HG03103 (cell line): ENCODE data around the gene MANEAL.
"Not testable (repeated sequence)": the region's sequence is repeated elsewhere in the genome, so short reads cannot be mapped to it uniquely, and the experiment has no call there.

Experiments
- ATAC-seq: cut with Tn5 transposase; IDR thresholded peaks from one replicate; pipeline ENCODE4 v1.9.1; 2021; ENCODE audit warnings: low read depth; ENCODE audit not compliant: unreplicated experiment

The MANEAL gene

DNA sequence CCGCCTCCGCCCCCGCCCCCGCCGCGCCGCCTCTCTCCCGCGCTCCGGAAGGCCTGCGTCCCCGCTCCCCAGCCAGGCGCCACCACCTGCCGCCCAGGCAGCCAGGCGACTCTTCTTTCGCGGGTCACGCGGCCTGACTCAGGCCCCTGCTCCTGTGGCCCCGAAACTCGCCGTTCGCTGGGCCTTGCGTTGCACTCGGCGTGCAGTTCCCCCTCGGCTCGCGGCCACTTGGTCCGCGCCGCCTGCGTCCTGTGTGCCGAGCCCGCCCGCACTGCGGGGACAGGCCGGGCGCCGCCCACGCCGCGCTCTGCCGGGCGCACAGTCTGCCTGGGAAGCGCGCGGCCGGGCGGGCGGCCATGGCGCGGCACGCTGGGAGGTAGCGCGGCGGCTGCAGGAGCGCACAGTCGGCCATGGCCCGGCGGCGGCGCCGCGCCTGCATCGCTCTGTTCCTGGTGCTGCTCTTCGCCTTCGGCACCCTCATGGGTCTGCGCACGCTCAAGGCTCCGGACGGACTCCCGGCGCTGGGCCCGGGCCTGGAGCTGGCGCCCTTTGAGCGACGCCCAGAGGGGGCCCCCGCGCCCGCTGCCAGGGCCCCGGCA, at the start of gene MANEAL:
TSS of gene MANEAL (plus strand) at position 75 of the 599 bp plus-strand sequence. CDS start at position 411, 336 bp downstream.
- peak; percentile 66 for ATAC-seq

DNA sequence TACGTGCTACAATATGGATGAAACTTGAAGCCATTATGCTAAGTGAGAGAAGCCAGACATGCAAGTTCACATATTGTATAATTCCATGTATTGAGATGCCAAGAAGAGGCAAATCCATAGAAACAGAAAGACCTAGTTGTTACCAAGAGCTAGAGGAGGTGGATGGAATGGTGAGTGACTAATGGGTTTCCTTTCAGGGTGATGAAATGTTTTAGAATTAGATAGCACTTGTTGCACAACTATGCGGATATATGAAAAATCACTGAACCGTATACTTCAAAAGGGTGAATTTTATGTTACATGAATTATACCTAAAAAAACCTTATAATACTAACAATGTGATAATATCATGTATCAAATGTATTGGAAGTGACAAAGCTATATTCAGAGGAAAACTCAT, 46.8 kb upstream of the MANEAL start:
- ATAC-seq: no peak

DNA sequence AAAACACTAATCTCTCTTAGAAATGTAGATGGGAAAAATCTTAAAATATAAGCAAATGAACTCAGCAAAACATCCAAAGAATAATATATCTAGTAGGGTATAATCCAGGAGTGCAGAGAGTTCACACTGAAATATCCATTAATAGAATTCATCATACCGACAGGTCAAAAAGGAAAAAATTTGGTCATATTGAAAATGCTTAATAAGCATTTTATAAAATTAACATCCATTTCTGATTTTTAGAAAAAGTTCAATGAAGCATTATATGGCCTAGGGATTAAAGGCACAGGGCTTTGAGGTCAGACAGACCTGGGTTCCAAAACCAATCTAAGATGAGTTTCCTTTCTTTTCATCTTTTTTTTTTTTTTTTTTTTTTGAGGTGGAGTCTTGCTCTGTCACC, 45.1 kb upstream of the MANEAL start:
- ATAC-seq: no peak

GRCh38 chr1:37752213-37752582, 41.4 kb upstream of the MANEAL start:
- ATAC-seq: no peak

- ATAC-seq: no peak
Observed at GRCh38 chr1:37752583-37753471, 40.8 kb upstream of the MANEAL start.

- ATAC-seq: no peak
Observed at GRCh38 chr1:37753473-37754321, 40.0 kb upstream of the MANEAL start.

DNA sequence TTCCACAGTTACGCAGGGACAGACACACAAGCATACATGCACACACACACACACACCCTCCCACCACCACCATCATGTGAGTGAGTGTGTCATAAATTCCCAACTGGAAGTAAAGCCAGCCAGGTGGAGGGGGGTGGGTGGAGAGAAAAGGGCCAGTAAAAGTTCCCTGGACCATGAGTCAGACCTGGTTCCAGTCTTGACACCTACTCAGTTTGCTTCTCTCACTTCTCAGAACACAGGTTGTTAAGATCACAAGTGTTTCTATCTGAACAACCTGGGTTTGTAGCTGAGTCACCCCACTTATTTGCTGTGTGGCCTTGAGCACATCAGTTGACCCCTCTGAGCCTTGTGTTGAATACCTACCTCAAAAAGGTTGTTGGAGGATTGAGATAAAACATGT, 38.4 kb upstream of the MANEAL start:
- no peak for ATAC-seq

DNA sequence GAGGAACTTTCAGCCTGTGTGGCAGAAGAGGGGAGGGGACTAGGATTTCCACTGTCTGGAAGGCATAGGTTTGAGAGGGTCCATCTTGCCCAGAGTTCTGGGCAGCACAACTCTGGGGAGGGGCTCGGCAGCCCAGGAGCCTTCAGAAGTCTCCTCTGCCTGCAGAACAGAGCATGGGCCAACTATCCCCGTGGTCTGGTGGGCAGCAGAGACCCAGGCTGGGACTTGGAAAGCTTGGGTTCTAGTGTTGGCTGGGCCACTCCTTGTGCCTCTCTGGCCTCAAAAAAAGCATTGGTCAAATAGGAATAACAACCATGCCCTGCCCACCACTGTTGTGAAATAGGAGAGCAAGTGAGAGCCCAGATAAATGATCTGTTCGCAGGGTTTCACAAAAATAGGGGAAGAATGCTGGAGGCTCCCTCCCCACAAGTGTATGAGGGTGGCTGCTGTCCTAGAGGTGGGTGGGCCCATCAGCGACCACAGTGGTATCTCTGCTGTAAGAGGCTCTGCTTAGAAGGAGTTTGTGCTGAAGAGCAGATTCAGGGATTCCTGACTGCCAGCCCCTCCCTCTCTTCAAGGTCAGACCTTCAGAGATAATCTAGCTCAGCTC, 37.6 kb upstream of the MANEAL start:
- ATAC-seq: no peak

DNA sequence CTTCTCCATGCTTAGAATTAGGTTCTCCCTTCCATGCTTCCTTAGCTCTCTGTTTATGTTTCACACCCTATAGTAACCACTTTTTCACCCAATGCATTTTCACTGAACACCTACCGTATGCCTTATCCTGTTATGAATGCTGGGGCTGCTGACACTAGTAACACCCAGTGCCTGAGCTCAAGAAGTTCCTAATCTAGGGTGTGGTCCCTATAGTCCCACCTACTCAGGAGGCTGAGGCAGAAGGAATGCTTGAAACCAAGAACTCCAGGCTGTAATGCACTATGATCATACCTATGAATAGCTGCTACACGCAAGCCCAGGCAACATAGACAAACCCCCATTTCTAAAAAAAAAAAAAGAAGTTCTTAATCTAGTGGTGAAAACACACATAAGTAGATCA, 34.2 kb upstream of the MANEAL start:
- no peak for ATAC-seq

DNA sequence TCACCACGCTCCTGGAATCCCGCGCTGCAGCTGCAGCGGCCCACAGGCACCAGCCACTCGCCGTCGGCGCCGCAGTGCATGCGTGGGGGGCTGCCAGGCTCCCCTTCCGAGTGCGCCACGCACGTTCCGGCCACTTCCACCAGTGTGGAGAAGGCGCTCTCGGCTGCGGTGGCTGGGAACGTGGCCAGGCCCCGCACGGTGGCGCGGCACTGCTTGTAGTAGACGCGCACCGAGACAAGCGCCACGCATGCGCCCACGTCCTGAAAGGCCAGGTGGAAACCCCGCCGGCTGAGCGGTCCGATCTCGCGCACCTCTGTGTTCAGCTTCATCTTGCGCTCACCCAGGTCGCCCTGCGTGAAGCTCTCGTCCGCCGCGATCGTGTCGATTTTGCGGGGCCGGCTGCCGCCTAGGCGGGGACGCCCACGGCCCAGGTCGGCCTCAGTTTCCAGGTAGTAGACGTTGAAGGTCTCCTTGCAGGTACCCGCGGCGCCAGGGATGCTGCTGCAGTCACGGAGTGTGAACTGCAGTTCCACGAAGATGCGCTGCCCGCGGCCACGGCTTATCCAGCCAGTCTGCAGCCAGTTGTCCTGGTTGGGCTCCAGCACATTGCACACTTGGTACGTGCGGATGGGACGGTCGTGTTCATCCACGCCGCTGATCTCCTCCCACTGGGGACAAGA, 32.1 kb upstream of the MANEAL start:
- ATAC-seq: no peak

DNA sequence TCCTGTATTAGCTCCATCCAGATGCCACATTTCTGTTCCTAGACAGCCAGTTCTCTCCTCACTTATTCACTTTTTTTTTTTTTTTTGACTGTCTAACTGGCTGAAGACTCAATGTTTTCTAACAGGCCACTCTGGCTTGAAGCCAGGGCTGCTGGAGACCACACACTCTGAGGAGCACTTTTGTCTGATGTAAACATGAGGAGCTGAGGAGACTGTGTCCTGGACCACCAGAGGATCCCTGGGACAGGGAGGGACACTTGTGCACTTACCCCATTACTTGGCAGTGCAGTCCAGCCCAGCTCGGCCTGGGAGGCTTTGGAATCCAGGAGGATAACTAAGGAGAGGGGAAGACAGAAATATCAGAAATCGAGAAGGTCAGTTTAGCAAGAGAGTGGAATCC, 31.1 kb upstream of the MANEAL start:
- no peak for ATAC-seq

DNA sequence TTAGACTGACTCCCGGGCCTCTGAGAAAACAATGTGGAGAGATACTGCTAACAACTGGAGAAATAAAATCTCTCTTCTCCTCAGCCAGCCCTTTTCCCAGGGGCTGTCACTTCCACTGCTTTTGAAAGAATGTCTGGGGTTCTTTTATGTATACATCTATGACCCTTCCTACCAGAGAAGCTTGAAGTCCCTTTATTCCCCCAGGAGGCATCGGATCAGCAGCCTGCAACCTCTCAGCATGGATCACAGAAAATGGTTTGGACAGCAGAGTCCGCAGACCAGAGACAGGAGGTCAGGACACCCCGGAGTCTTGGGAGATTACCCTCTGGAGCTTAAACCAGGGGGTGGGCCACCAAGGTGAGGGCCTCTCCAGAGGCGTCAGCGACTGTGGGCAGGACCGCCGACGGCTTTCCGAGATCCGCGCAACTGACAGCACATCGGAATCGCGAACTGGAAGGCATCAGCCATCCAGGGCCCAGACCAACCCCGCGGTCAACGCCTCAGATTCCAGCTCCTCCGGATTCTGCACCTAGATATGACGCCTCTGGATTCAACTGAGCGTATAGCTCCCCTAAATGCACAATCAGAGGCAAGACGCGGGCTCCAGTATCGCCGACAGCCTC, 29.7 kb upstream of the MANEAL start:
- no peak for ATAC-seq

GRCh38 chr1:37764414-37764825, 29.2 kb upstream of the MANEAL start:
- ATAC-seq: no peak

- ATAC-seq: no peak
Observed at GRCh38 chr1:37764888-37765441, 28.7 kb upstream of the MANEAL start, which contains the start of gene EPHA10. TSS of gene EPHA10 (minus strand) at chr1:37765120. CDS start at chr1:37765066, 54 bp downstream.

GRCh38 chr1:37765916-37766664, 27.6 kb upstream of the MANEAL start:
- ATAC-seq: no peak

- no peak for ATAC-seq
Observed at GRCh38 chr1:37767488-37767887, 26.2 kb upstream of the MANEAL start.

- not testable (repeated sequence) for ATAC-seq
Observed at GRCh38 chr1:37771440-37771839, 22.2 kb upstream of the MANEAL start.

GRCh38 chr1:37776946-37777516, 16.6 kb upstream of the MANEAL start:
- no peak for ATAC-seq
